H1 (cell line): Measurements from ENCODE around the gene DKK3. TPM values are rescaled to one million over a fixed set of nuclear protein-coding genes. Genes with fewer than 3 reads are reported as not detected.

Experiments used
- CTCF ChIA-PET: fragments of 300-600 bp; sonication (Branson Sonifier 250); formaldehyde crosslinking; loops from one replicate; lab custom pipeline; 2021; ENCODE audit not compliant: partially characterized antibody; lab: Charles Lee
- POLR2A ChIA-PET: fragments of 300-600 bp; sonication (Branson Sonifier 250); formaldehyde crosslinking; loops from one replicate; lab custom pipeline; 2021; ENCODE audit warnings: inconsistent platforms; ENCODE audit not compliant: partially characterized antibody; lab: Charles Lee
- DNase-seq, 2 experiments: peaks; one replicate each; pipeline versions ENCODE4 v3.0.0 to v3.0.0-alpha.2; 2010 to 2022; ENCODE audit warnings: low spot score in 2 of 2, low read depth in 1 of 2, mixed read lengths in 1 of 2
- FAIRE-seq: peaks from 2 replicates; lab custom pipeline; 2011; peaks lifted over from hg19 to GRCh38; lab: Jason Lieb, UNC
- H2AFZ ChIP-seq: 2 replicates; pipeline ENCODE4 v1.8.1; 2012; ENCODE audit warnings: low read length, inconsistent platforms
- H2AK5ac ChIP-seq: 2 replicates; pipeline ENCODE4 v1.6.1; 2013; ENCODE audit warnings: low read depth, low read length
- H2BK120ac ChIP-seq: replicated peaks from 2 replicates; pipeline ENCODE3; 2013; ENCODE audit warnings: low read depth, low read length, inconsistent platforms
- H2BK12ac ChIP-seq: 2 replicates; pipeline ENCODE4 v1.6.1; 2013; ENCODE audit warnings: low read depth, low read length
- H2BK15ac ChIP-seq: 2 replicates; pipeline ENCODE4 v1.6.1; 2013; ENCODE audit warnings: low read length
- H2BK20ac ChIP-seq: 2 replicates; pipeline ENCODE4 v1.6.1; 2013; ENCODE audit warnings: low read length
- H2BK5ac ChIP-seq: 2 replicates; pipeline ENCODE4 v1.6.1; 2013; ENCODE audit warnings: low read depth, low read length
- H3K14ac ChIP-seq: 2 replicates; pipeline ENCODE4 v1.6.1; 2013; ENCODE audit warnings: inconsistent platforms; ENCODE audit not compliant: insufficient read length
- H3K18ac ChIP-seq: 2 replicates; pipeline ENCODE4 v1.6.1; 2013; ENCODE audit warnings: low read length; ENCODE audit errors: extremely low read depth
- H3K23ac ChIP-seq: 2 replicates; pipeline ENCODE4 v1.6.1; 2013; ENCODE audit warnings: inconsistent platforms; ENCODE audit not compliant: insufficient read length
- H3K23me2 ChIP-seq: 2 replicates; pipeline ENCODE4 v1.6.1; 2013; ENCODE audit warnings: low read depth, low read length
- H3K27ac ChIP-seq: 2 replicates; pipeline ENCODE4 v1.6.1; 2011; ENCODE audit warnings: low read depth, low read length, inconsistent platforms
- H3K27me3 ChIP-seq, 4 experiments: replicated peaks in 1 of 4; 1 replicate in 1 of 4; 2 replicates in 3 of 4; pipeline versions ENCODE4 v1.6.1 to v1.8.1; 2011 to 2013; ENCODE audit warnings: low read length in 3 of 4, mild to moderate bottlenecking in 3 of 4, inconsistent platforms in 2 of 4, mixed read lengths in 2 of 4, moderate library complexity in 1 of 4; ENCODE audit not compliant: control insufficient read depth in 3 of 4, insufficient read depth in 3 of 4; ENCODE audit errors: extremely low read depth in 1 of 4
- H3K36me3 ChIP-seq, 4 experiments: 2 replicates each; pipeline versions ENCODE4 v1.6.1 to v1.8.1; 2011 to 2013; ENCODE audit warnings: mild to moderate bottlenecking in 4 of 4, low read length in 3 of 4, moderate library complexity in 2 of 4, control low read depth in 1 of 4, inconsistent platforms in 1 of 4; ENCODE audit not compliant: insufficient read depth in 4 of 4, control insufficient read depth in 2 of 4
- H3K4ac ChIP-seq: replicated peaks from 2 replicates; pipeline ENCODE3; 2013; ENCODE audit warnings: low read length, low read depth, mixed read lengths, inconsistent platforms; ENCODE audit not compliant: insufficient read length
- H3K4me1 ChIP-seq, 4 experiments: replicated peaks in 1 of 4; 1 replicate in 1 of 4; 2 replicates in 3 of 4; pipeline versions ENCODE4 v1.6.1 to v1.8.1; 2011 to 2013; ENCODE audit warnings: low read length in 3 of 4, inconsistent platforms in 2 of 4, mixed read lengths in 1 of 4; ENCODE audit not compliant: insufficient read depth in 4 of 4, control insufficient read depth in 3 of 4
- H3K4me2 ChIP-seq, 2 experiments: 2 replicates each; pipeline versions ENCODE4 v1.6.1 to v1.8.1; 2011 to 2013; ENCODE audit warnings: low read depth in 2 of 2, low read length in 2 of 2, control low read depth in 1 of 2, inconsistent platforms in 1 of 2, mild to moderate bottlenecking in 1 of 2; ENCODE audit not compliant: insufficient read depth in 1 of 2
- H3K4me3 ChIP-seq, 4 experiments: fragments of 200-600, 300-600 bp in 1 of 4; sonication (generic), shearing (Covaris generic), sonication (Bioruptor Twin) in 1 of 4; 2 replicates each; pipeline versions ENCODE4 v1.5.1 to v1.8.1; 2011 to 2016; ENCODE audit warnings: low read length in 4 of 4, low read depth in 3 of 4, control low read depth in 2 of 4, inconsistent platforms in 2 of 4, mild to moderate bottlenecking in 2 of 4, mixed read lengths in 1 of 4, moderate library complexity in 1 of 4; ENCODE audit not compliant: insufficient read depth in 2 of 4; ENCODE audit errors: extremely low read depth in 1 of 4
- H3K56ac ChIP-seq: replicated peaks from 2 replicates; pipeline ENCODE3; 2013; ENCODE audit warnings: low read depth, mild to moderate bottlenecking, mixed read lengths, low read length, inconsistent platforms; ENCODE audit not compliant: insufficient read length
- H3K79me1 ChIP-seq: 2 replicates; pipeline ENCODE4 v1.6.1; 2013; ENCODE audit warnings: low read depth, low read length, control low read depth
- H3K79me2 ChIP-seq, 2 experiments: 2 replicates each; pipeline versions ENCODE4 v1.6.1 to v1.8.1; 2012 to 2013; ENCODE audit warnings: low read length in 2 of 2, mild to moderate bottlenecking in 2 of 2, inconsistent platforms in 1 of 2; ENCODE audit not compliant: insufficient read depth in 2 of 2, control insufficient read depth in 1 of 2
- H3K9ac ChIP-seq, 4 experiments: replicated peaks in 1 of 4; 1 replicate in 1 of 4; 2 replicates in 3 of 4; pipeline versions ENCODE4 v1.6.1 to v1.8.1; 2011 to 2013; ENCODE audit warnings: low read depth in 3 of 4, low read length in 3 of 4, control low read depth in 2 of 4, mild to moderate bottlenecking in 2 of 4, moderate library complexity in 2 of 4, inconsistent platforms in 1 of 4; ENCODE audit errors: extremely low read depth in 1 of 4
- H3K9me3 ChIP-seq, 2 experiments: 2 replicates each; pipeline versions ENCODE4 v1.6.1 to v1.8.1; 2012 to 2013; ENCODE audit warnings: mild to moderate bottlenecking in 2 of 2, moderate library complexity in 2 of 2, control low read depth in 1 of 2, inconsistent platforms in 1 of 2, low read depth in 1 of 2, low read length in 1 of 2, mixed read lengths in 1 of 2; ENCODE audit not compliant: insufficient read depth in 2 of 2
- H4K20me1 ChIP-seq, 2 experiments: replicated peaks in 1 of 2; 2 replicates each; pipeline versions ENCODE3 to v1.8.1; 2011 to 2013; ENCODE audit warnings: inconsistent platforms in 2 of 2, low read length in 2 of 2, mild to moderate bottlenecking in 1 of 2; ENCODE audit not compliant: insufficient read depth in 2 of 2, control insufficient read depth in 1 of 2
- H4K5ac ChIP-seq: 2 replicates; pipeline ENCODE4 v1.6.1; 2013; ENCODE audit warnings: low read length, low read depth, mixed read lengths, inconsistent platforms; ENCODE audit not compliant: insufficient read length
- H4K8ac ChIP-seq: 2 replicates; pipeline ENCODE4 v1.8.0; 2013; ENCODE audit warnings: mild to moderate bottlenecking, moderate library complexity, low read length, inconsistent platforms; ENCODE audit not compliant: insufficient read depth; ENCODE audit errors: extremely low read depth
- H4K91ac ChIP-seq: replicated peaks from 2 replicates; pipeline ENCODE3; 2013; ENCODE audit warnings: low read length, mixed read lengths, inconsistent platforms; ENCODE audit not compliant: insufficient read length
- ATF2 ChIP-seq: IDR thresholded peaks from 2 replicates; pipeline ENCODE4 v1.6.1; 2012; ENCODE audit warnings: low read length, inconsistent platforms
- ATF3 ChIP-seq: IDR thresholded peaks from 2 replicates; pipeline ENCODE4 v1.6.1; 2011; ENCODE audit warnings: low read depth, mild to moderate bottlenecking, low read length; ENCODE audit not compliant: insufficient read depth
- BACH1 ChIP-seq: IDR thresholded peaks from 2 replicates; pipeline ENCODE4 v1.6.1; 2012; ENCODE audit warnings: low read length, improper control_type of control experiment
- CEBPB ChIP-seq: IDR thresholded peaks from 2 replicates; pipeline ENCODE4 v1.6.1; 2012; ENCODE audit warnings: low read depth, low read length
- CREB1 ChIP-seq: IDR thresholded peaks from 2 replicates; pipeline ENCODE4 v1.6.1; 2012; ENCODE audit warnings: inconsistent platforms
- HDAC6 ChIP-seq: IDR thresholded peaks from one replicate; pipeline ENCODE4 v1.7.1; 2012; ENCODE audit warnings: low read depth, mild to moderate bottlenecking, inconsistent platforms, low read length, moderate library complexity
- MAFK ChIP-seq: IDR thresholded peaks from 2 replicates; pipeline ENCODE4 v1.6.1; 2012; ENCODE audit warnings: low read depth, mild to moderate bottlenecking, improper control_type of control experiment, low read length
- NRF1 ChIP-seq: IDR thresholded peaks from 2 replicates; pipeline ENCODE4 v1.6.1; 2011; ENCODE audit warnings: mild to moderate bottlenecking, low read depth, low read length, improper control_type of control experiment
- POU5F1 ChIP-seq: IDR thresholded peaks from 2 replicates; pipeline ENCODE4 v1.6.1; 2011; ENCODE audit warnings: low read depth, mild to moderate bottlenecking, low read length, moderate library complexity
- RAD21 ChIP-seq, 2 experiments: IDR thresholded peaks in 1 of 2; conservative IDR thresholded peaks in 1 of 2; 2 replicates each; pipeline ENCODE4 v1.6.1; 2011; ENCODE audit warnings: low read depth in 2 of 2, low read length in 2 of 2, improper control_type of control experiment in 1 of 2, inconsistent platforms in 1 of 2, mild to moderate bottlenecking in 1 of 2, moderate library complexity in 1 of 2
- RXRA ChIP-seq: IDR thresholded peaks from 2 replicates; pipeline ENCODE4 v1.6.1; 2011; ENCODE audit warnings: low read depth, mild to moderate bottlenecking, low read length, moderate library complexity; ENCODE audit not compliant: insufficient read depth
- SP4 ChIP-seq: IDR thresholded peaks from 2 replicates; pipeline ENCODE4 v1.6.1; 2012; ENCODE audit warnings: low read length, inconsistent platforms
- YY1 ChIP-seq: IDR thresholded peaks from 2 replicates; pipeline ENCODE4 v1.6.1; 2011; ENCODE audit warnings: low read depth, mild to moderate bottlenecking, low read length
- WGBS, 2 experiments: shearing (Covaris generic) in 1 of 2; methylation state at CpG; one replicate each; pipeline versions ENCODE4 v1.1.6 to v1.1.7; 2013 to 2015; ENCODE audit warnings: low lambda C conversion rate in 2 of 2, mixed read lengths in 2 of 2, inconsistent platforms in 1 of 2, low coverage in 1 of 2, missing lambda C conversion rate in 1 of 2; ENCODE audit not compliant: insufficient replicate concordance in 2 of 2, insufficient coverage in 1 of 2, insufficient read length in 1 of 2; ENCODE audit errors: extremely low coverage in 1 of 2, missing lambda C conversion rate in 1 of 2; 5-methylcytosine and 5-hydroxymethylcytosine counted together
- polyA plus RNA-seq, 7 experiments: library from polyadenylated mRNA; depleted of rRNA in 3 of 7; stranded (reverse) in 5 of 7; unstranded in 2 of 7; fragments of >200 nt in 5 of 7; fragments of 200-250 nt in 2 of 7; gene quantifications; 1 replicate in 5 of 7; 2 replicates in 1 of 7; 4 replicates in 1 of 7; pipeline versions ENCODE4 v1.2.1 to v1.2.3, GENCODE V29; 2011 to 2013; ENCODE audit warnings: missing spikeins in 2 of 7, mixed read lengths in 2 of 7
- total RNA-seq: library from RNA; stranded (reverse); fragmentation: NEBNext Ultra II Directional; extraction: Animal tissue kit (Norgen Biotek cat#: 25700); gene quantifications from 2 replicates; pipeline ENCODE4 v1.2.1, GENCODE V29; 2021

DKK3 gene
- total and polyA plus RNA-seq, 2 of the 8 experiments (the other 6 are each of a cell fraction or from before 2014, with no cell fraction given) = 30.0 to 40.1 TPM

GRCh38 chr11:12019337-12019736 is 10.9 kb upstream of the DKK3 start:
- POLR2A ChIA-PET = interaction anchor here (1.0 to 1.3 kb wide), 2 partner anchors 10 to 20 kb away, joined by 3 to 4 read pairs; no protein-coding TSS in a partner anchor
- TF ChIP-seq HDAC6 = no peak
- no peak for TF ChIP-seq SP4
- no peak for TF ChIP-seq NRF1
- no peak for TF ChIP-seq CEBPB
- TF ChIP-seq ATF2 = no peak
- TF ChIP-seq CREB1 = no peak
- TF ChIP-seq RAD21 (IDR thresholded peaks at IDR 0.05 in 1 of 2, conservative IDR thresholded peaks at IDR 0.05 in 1 of 2; ENCODE audit: low read depth in 2 of 2, low read length in 2 of 2) = no peak
- TF ChIP-seq MAFK = no peak
- TF ChIP-seq POU5F1 = no peak
- TF ChIP-seq ATF3 = no peak
- TF ChIP-seq YY1 = no peak
- TF ChIP-seq RXRA = no peak
- TF ChIP-seq BACH1 = no peak

More at GRCh38 chr11:12019337-12019736, 10.9 kb upstream of the DKK3 start:
- Histone ChIP-seq H3K4ac (no peak overlapping the region), H3K56ac (no peak overlapping the region), H2BK120ac (no peak overlapping the region), H3K14ac (no peak overlapping the region), H3K9ac (no peak overlapping the region), H3K79me2 (no peaks in the 10 kb centered on the region), H2BK12ac (no peak overlapping the region), H3K9me3 (peaks cover 6 to 9% of the 10 kb centered on the region in 2 experiments; a peak in 2 of 4 replicates), H2BK20ac (no peak overlapping the region), H4K8ac (no peak overlapping the region), H4K5ac (no peak overlapping the region), H2AFZ (peak overlapping the region; percentile 66; the same call in 1 of the 2 replicates), H3K4me1 (peaks cover 0 to 3% (median 0%) of the 10 kb centered on the region in 4 experiments; a peak in 2 of 7 replicates), H3K4me3 (no peak overlapping the region), H3K23me2 (no peaks in the 10 kb centered on the region), H3K36me3 (no peaks in the 10 kb centered on the region), H3K27me3 (no peaks in the 10 kb centered on the region), H2BK15ac (no peak overlapping the region), H3K27ac (no peak overlapping the region), H3K79me1 (no peaks in the 10 kb centered on the region), H3K23ac (no peak overlapping the region), H2BK5ac (no peak overlapping the region), H3K4me2 (no peak overlapping the region), H4K20me1 (no peaks in the 10 kb centered on the region), H4K91ac (no peak overlapping the region), H3K18ac (no peak overlapping the region), H2AK5ac (no peak overlapping the region)
- WGBS, 2 experiments = 87% methylated on average over 9 of the region's 9 CpGs; no CpG with 5 or more reads in 1 of the 2 experiments
- DNase-seq = no peak
- CTCF ChIA-PET = interaction anchor here (1.0 to 3.3 kb wide), 5 partner anchors 9 to 87 kb away, joined by 3 to 12 read pairs (median 4); partner anchors contain the start of gene DKK3
- FAIRE-seq = no peak
